ENCODE data around the gene PHF20.
A peak's percentile ranks its signal among the peaks of the same experiment; 100 is the strongest.
"Not testable (repeated sequence)": the region's sequence is repeated elsewhere in the genome, so short reads cannot be mapped to it uniquely, and the experiment has no call there.

Gene PHF20

DNA sequence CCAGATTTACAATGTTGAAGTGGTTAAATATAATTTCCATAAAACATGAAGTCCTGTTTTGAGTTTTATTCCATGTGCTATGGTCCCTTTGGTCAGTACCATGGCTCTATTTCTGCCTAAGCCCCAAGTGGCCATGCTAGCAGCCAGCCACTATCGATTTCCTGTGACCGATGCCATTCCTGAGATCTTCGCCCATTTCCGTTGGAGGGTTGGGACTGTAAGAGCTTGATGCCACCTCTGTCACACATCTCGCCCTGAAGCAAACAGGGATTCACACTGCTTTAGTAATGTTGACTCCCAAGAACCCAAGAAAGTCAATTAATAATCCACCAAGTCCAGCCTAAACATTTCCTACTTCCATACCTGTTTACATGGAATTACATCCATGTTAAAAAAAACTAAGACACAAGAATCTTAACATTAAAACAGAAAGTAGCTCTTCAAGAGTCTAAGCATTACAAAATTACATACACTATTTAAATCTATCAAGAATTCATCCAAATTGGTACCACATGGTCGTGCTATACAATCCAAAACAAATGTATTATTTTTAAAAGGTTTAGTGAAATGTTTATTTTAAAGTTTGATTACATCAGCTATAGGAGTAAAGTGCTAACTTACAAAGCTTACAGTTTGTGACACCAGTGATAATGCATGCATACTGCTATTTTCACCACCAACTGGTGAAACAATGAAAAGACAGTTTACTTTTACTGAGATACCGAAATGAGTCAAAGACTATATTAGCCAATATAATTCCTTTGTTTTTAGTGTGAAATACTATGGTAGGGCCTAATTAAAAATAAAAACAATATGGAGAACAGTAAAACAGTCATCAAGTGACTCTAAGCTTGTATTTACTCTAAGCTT, 32.3 kb upstream of the PHF20 start:
- peak; percentile 19 for DNase-seq

DNA sequence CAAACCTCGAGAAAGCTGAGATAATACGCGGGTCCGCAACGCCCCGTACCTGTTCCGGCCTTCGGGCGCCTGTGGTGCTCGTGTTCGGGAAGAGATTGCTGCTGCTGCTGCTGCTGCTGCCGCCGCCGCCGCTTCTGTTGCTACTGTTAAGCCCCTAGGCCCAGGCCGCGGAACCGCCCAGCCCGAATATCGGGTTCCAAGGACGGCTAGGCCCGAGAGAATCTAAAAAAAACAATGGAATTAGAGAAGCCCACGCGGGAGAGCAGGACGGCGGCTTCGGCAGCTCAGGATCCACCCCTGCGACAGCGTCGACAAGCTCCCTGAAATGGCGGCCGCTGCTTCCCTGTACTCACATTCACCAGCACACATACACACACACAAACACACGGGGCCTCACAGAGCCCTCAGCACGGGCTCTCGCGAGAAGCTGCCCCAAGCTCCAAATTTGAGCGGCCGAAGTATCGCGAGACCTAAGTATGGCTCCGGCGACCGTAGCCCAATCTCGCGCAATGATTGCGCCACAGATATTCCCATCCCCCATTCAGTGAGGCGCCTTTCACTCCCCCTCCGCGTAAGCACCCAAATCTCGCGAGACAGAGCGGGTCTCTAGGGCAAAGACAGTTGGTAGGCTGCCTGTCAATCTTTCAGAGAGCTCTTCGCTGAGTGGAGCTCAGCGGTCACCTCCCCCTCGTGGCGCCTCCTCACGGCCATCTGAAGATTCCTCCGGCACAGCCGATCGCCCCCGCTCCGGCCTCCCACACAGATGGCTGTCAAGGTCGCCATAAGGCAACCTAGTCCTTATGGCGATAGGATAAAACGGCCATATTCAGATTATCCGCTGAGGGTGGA, 29.7 kb upstream of the PHF20 start, which contains the start of gene RBM39:
RBM39 (minus strand) TSS at position 369 of the 849 bp plus-strand sequence. CDS start 1,386 bp downstream, outside the sequence.
- DNase-seq = peak; percentile 99

DNA sequence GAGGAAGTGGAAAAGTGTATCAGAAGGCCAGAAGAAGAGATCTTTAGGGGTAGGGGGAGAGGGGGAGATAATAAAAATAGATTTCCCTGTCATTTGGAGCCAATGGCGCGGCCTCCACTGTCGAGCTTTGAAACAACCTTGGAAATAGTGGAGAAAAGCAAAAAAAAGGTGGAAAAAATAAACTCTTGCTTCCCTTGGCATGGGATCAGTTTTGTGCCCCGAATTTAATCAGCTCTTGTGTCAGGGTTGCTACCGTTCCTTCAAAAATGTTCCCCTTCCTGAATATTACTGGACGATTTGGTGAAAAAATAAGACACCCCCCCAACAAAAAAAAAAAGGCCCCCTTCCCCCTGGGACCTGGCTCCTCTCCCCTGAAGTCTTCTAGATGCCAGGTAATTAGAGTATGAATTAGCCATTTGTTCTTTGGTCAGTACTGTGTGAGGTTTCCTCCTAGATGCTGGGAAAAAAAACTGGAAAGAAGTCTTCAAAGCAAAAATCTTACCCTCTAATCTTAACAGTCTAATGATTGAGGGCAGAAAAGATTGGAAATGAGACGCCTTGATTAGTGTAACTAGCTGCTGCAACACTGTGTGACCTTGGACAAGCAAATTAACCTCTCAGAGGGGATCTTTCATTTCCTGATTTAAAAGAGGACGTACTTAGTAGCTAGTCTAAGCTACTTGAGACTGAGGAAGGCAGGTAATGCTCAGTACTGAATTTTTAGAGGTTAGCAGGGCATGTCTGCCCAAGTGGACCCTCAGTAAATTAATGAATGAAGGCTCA, 28.9 kb upstream of the PHF20 start:
- DNase-seq = no peak

DNA sequence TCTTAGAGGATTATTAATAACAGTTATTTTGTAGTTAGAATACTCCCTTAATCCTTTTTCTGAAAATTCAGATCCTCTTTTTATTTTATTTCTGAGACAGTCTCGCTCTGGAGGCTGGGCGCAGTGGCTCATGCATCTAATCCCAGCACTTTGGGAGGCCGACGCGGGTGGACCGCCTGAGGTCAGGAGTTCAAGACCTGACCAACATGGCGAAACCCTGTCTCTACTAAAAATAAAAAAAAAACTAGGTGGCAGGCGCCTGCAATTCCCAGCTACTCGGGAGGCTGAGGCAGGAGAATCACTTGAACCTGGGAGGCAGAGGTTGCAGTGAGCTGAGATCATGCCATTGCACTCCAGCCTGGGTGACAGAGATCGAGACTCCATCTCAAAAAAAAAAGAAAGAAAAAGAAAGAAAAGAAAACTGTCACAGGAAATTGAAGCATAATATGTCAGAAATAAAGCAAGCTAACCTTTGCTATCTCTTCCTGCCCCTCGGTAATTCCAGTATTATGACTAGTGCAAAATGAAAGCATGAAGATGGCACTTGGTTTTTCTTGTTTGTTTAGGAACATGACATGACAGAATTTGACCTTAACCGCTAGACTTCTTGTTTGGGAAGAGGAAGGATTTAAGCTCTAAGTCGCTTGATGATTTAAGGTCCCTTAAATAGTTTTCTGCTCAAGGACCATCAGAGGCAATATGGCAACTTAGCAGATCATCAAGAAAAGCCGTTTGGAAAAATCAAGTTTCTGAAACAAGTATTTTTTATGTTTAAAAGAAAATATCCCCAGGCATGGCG, 27.9 kb upstream of the PHF20 start:
- DNase-seq = peak; percentile 42

DNA sequence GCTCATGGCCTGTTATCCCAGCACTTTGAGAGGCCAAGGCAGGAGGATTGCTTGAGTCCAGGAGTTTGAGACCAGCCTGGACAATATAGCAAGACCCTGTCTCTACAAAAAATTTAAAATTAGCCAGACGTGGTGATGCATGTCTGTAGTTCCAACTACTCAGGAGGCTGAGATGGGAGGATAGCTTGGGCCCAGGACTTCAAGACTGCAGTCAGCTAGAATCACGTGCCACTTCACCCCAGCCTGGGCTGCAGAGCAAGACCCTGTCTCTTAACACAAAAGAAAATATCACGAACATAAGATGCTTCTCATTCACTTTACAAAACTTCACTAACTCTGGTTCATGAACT, 27.3 kb upstream of the PHF20 start:
- DNase-seq = not testable (repeated sequence)

DNA sequence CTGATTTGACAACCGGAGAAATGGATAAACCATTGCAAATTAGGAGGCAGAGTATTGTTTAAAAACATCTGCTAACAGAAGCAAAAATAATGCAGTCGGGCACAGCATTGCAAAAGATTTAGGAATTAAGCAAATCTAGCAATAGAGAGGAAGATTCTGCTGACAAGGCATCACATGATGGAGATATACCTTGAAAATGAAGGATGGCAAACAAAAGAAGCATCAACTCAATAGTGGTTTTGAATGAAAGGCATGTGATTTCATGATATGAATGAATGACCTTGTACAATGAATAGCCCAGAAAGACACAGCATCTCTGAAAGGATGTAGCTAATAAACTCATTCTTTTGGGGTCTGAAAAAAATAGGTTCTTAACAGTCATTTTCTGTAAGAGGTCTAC, 21.2 kb upstream of the PHF20 start:
- DNase-seq = no peak

DNA sequence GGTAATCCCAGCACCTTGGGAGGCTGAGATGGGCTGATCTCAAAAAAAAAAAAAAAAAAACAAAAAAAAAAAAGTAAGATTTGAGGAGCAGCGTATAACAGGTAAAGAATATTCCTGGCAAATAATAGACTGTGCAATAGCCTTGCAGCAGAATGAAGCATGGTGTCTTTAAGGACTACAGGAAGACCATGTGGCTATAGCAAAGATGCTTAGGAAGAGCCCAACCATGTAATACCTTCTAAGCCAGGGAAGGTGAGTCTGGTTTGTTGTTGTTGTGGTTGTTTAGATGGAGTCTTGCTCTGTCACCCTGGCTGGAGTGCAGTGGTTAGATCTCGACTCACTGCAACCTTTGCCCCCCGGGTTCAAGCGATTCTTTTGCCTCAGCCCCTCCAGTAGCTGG, 15.4 kb upstream of the PHF20 start:
- DNase-seq = no peak

DNA sequence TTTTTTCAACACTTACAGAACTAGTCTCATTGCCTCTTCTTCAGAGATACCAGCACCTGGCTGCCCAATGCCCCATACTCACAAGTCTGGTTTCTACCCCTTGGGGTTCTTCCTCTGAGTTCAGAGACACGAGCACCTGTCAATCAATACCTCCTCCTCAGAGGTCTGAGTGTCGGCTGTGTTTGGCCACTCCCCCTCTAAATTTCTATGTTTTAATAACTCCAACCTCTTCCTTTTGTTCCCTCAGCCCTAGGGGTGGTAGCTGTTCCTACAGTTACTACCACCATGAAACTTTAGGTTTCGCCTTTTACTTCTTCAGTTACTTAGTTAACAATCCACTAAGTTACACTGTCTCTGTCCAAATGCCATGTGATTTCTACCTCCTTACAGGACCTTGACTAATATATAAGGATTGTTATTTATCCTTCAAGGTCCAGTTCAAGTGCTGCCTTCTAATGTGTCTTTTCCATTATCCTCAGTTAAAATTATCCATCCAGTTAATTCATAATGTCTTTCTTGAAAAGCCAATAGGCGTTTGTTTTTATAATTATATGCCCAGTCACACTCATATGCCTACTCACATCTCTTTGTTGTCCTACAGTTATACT, 14.6 kb upstream of the PHF20 start:
- DNase-seq = no peak

DNA sequence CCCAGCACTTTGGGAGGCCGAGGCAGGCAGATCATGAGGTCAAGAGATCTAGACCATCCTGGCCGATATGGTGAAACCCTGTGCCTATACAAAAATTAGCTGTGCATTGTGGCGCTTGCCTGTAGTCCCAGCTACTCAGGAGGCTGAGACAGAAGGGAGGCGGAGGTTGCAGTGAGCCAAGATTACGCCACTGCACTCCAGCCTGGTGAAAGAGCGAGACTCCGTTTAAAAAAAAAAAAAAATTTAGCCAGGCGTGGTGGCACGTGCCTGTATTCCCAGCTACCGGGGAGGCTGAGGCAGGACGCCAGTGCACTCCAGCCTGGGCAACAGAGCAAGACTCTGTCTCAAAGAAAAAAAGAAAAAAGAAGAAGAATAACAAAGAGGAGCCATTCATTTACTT, 10.3 kb upstream of the PHF20 start:
- DNase-seq = not testable (repeated sequence)

DNA sequence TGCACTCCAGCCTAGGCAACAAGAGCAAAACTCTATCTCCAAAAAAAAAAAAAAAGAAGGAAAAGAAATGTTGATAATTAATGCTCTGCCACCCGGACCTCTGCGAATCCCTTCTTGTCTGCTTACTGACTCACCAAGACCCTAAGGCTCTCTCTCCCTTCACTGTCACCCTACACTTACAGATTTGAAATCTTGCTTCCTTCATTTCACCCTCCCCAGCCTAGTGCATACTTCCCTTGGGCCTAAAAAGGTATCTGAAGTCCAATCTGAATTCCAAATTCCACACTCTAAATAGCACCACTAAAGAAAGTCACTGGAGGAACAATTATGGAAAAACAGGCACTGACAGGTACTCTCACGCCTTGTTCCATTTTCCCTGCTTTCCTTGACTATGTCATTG, 9.4 kb upstream of the PHF20 start:
- no peak for DNase-seq

DNA sequence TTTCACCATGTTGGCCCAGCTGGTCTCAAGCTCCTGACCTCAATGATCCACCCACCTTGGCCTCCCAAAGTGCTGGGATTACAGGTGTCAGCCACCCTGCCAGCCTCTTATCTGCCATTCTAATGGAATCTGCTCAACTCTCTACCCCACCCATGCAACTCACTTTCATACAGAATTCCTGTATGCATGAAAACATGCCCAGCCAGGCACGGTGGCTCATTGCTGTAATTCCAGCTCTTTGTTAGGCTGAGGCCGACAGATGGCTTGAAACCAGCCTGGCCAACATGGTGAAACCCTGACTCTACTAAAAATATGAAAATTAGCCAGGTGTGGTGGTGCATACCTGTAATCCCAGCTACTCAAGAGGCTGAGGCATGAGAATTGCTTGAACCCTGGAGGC, 6.9 kb upstream of the PHF20 start:
- DNase-seq = not testable (repeated sequence)

DNA sequence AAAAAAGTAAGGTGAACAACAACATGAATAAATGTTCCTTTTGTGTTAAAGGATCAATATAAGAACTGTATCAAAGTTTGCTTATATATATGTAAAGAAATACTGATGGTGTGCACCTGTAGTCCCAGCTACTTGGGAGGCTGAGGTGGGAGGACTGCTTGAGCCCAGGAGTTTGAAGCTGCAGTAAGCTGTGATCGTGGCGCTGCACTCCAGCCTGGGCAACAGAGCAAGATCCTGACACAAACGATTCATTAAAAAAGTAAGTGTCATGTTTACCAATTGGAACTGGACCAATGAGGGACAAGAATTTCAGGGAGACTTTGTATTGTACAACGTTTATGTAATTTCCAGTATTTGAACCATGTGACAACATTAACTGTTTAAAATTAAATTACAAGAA, 5.0 kb upstream of the PHF20 start:
- DNase-seq = no peak

DNA sequence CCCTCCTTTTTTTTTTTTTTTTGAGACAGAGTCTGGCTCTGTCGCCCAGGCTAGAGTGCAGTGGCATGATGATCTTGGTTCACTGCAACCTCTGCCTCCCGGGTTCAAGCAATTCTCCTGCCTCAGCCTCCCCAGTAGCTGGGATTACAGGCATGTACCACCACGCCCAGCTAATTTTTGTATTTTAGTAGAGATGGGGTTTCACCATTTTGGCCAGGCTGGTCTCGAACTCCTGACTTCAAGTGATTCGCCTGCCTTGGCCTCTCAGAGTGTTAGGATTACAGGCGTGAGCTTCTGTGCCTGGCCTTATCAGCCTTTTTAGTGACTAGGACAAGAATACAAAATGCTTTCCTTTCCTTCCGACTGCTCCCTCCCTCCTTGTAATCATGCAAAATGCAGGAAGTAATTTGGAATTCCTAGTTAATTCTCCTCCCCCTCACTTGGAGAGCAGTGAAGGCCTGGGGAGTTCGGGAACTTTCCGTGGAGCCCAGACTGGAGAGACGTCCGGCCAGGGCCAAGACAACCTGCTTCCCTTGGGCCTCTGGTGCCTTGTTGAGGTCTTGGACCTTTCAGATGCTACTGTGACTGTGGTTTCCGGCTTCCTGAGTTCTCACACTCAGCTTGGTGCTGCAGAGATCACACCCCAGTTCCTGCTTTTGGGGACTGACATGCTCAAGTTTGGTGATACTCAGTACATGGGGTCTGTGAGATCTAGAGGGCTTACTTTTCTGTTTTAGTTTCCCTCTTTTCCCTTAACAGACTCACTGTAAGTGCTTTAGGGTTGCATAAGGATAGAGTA, 3.9 kb upstream of the PHF20 start:
- DNase-seq = peak; percentile 60

DNA sequence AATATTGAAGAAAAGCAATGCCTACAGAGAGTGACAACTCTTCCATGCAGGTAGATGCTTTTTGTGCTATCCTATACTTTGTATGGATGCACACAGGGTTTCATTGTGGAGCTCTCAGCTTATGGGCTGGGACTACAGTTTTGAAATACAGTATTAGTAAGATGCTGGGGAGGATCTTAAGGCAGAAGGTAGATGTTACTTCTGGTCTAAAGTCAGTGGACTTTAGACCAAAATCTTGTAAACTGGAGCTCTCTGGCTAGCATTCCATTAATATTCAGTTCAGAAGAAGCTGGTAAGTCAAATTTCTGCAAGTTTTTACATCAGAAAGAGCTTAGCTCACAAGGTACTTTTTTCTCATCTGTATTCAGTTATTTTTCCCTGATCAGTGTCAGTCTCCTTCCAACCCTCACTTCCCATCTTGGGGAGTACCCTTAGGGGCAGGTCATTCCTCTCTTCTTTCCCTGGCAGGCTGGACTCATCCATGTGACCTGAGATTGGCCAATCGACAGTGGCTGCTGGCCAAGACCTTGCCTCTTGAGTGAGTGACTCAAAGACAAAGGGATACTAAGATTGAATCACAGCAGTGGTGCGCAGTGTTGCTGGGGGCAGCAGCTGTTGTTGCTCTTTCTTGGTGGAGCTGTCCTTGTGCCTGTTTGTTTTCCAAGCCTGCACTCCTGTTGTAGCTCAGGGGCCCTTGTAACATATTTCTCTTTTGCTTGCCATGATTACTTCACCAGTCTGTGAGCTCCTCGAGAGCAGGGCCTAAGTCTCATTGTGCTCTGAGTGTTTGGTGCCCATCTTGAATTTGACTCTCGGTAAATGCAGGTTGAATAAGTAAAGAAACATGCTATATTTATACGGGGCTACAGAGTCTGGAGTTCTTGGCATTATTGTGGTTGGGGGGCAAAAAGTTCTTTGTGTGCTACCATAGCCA, 2.8 kb upstream of the PHF20 start:
- peak; percentile 63 for DNase-seq

DNA sequence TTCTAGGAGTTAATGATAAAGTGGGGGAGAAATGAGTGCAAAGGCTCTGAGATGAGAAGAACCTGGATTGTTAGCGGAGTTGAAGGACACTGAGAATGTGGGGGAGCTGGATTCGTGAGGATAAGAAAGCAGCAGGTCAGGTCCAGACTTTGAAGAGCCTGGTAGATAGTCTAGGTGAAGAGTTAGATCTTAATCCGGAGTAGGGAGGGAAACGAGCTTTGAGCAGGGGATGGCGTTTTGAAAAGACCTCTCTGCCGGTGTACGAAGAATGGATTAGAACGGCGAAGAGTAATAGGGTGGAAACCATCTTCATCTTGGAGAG, 487 bp upstream of the PHF20 start:
- no peak for DNase-seq

DNA sequence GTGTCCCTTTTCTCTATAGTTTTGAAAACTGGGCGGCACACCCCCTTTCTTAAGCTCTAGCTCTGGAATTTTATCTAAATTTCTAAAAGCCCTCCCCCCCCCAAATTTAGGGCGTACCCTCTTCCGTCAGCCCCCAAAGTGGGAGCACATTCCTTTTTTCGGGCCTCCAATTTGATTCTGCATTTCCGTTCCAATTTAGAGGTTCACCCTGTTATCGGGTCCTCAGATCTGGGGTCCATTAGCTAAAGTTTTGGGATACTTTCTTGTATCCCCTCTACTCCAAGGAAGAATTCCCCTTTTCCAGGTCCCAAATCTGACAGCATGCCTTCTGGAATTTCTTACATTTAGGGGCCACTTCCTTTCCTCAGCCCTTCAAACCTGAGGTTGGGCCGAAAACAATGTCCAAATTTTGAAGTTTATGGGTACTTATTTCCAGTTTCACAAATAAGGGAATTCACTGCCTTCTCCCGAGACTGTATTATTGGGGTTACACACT, 796 bp downstream of the PHF20 start:
- no peak for DNase-seq

DNA sequence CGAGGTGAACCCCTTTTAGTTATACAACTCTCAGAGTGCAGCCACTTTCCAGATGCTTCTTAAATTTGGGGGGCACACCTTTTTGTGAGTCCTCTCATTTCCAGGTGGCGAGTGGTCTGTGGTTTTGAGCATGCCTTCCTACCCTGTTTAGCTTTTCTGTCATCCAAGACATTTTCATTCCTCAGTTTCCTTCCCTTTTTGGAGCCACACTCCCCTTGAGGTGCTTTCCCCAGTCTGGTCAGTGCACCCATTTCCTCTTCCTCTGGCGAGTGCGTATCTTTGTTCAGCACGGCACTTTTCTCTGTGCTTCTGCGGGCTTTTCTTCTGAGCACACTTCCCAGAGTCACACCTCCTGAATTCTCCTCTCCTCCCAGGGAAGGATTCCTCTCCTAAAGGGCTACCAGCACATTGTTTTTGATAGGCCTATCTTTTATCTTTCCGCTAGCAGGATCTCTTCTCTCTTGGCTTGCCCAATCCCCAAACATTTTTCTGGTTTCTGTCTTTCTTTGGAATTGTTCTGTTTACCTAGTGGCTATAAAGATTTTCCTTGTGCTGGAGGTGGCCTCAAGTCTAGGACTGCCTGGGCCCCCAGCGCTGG, 1.4 kb downstream of the PHF20 start:
- peak; percentile 42 for DNase-seq

DNA sequence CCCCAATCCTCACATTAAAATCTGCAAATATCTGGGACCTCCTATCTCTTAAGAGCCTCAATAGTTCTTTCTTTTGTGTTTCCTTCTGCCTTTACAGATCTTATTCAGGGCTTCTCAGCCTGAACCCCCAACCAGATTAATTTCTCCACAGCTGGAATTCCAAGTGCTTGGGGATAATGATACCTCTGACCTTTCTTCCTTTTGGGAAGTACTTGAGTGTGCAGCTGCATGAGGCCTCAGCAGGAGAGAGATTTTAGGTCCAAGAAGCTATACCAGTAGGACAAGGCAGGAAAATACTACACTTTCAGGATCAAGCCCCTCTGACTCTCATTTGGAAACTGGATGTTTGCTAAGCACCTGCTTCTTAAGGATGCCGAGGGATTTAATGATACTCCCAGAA, 2.6 kb downstream of the PHF20 start:
- no peak for DNase-seq

DNA sequence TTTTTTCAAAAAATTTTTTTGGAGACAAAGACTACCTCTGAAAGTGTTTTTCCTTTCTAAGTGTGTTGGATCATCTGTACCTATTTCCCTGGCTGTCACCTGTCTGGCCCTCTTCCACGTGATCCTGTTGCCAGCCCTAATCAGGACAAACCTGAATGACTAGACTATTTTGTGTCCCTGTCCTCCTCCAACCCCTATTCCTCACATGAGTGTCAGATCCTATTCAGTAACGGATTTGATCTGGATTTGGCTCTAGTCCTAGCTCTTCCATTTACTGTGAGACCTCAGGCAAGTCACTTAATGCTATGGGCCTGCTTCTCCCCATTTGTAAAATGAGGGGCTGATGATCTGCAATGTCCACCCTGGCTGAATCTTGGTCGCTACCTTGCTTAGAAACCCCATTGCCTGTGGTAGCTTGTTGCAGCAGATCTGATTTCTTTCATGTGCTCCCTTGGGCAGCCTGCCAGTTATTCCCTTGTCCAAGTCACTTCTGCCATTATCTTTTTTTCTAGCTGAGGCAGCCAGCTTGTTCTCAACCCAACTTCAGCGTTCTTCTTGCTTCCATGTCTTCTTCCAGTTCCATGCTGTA, 4.8 kb downstream of the PHF20 start:
- no peak for DNase-seq

Measured in stimulated activated CD4-positive, alpha-beta T cell treated with anti-CD3 and anti-CD28 coated beads, Interleukin-15, amount 100 ng/mL, for 24 hours (primary cell).